H1 (cell line): ENCODE data around the gene BCHE. TPM values are rescaled to one million over a fixed set of nuclear protein-coding genes. Genes with fewer than 3 reads are reported as not detected.

ENCODE experiments used
- CTCF ChIA-PET: fragments of 300-600 bp; sonication (Branson Sonifier 250); formaldehyde crosslinking; loops from one replicate; lab custom pipeline; 2021; ENCODE audit not compliant: partially characterized antibody; lab: Charles Lee
- POLR2A ChIA-PET: fragments of 300-600 bp; sonication (Branson Sonifier 250); formaldehyde crosslinking; loops from one replicate; lab custom pipeline; 2021; ENCODE audit warnings: inconsistent platforms; ENCODE audit not compliant: partially characterized antibody; lab: Charles Lee
- DNase-seq, 2 experiments: peaks; one replicate each; pipeline versions ENCODE4 v3.0.0 to v3.0.0-alpha.2; 2010 to 2022; ENCODE audit warnings: low spot score in 2 of 2, low read depth in 1 of 2, mixed read lengths in 1 of 2
- FAIRE-seq: peaks from 2 replicates; lab custom pipeline; 2011; peaks lifted over from hg19 to GRCh38; lab: Jason Lieb, UNC
- H2AFZ ChIP-seq: 2 replicates; pipeline ENCODE4 v1.8.1; 2012; ENCODE audit warnings: low read length, inconsistent platforms
- H2AK5ac ChIP-seq: 2 replicates; pipeline ENCODE4 v1.6.1; 2013; ENCODE audit warnings: low read depth, low read length
- H2BK120ac ChIP-seq: replicated peaks from 2 replicates; pipeline ENCODE3; 2013; ENCODE audit warnings: low read depth, low read length, inconsistent platforms
- H2BK12ac ChIP-seq: 2 replicates; pipeline ENCODE4 v1.6.1; 2013; ENCODE audit warnings: low read depth, low read length
- H2BK15ac ChIP-seq: 2 replicates; pipeline ENCODE4 v1.6.1; 2013; ENCODE audit warnings: low read length
- H2BK20ac ChIP-seq: 2 replicates; pipeline ENCODE4 v1.6.1; 2013; ENCODE audit warnings: low read length
- H2BK5ac ChIP-seq: 2 replicates; pipeline ENCODE4 v1.6.1; 2013; ENCODE audit warnings: low read depth, low read length
- H3K14ac ChIP-seq: 2 replicates; pipeline ENCODE4 v1.6.1; 2013; ENCODE audit warnings: inconsistent platforms; ENCODE audit not compliant: insufficient read length
- H3K18ac ChIP-seq: 2 replicates; pipeline ENCODE4 v1.6.1; 2013; ENCODE audit warnings: low read length; ENCODE audit errors: extremely low read depth
- H3K23ac ChIP-seq: 2 replicates; pipeline ENCODE4 v1.6.1; 2013; ENCODE audit warnings: inconsistent platforms; ENCODE audit not compliant: insufficient read length
- H3K23me2 ChIP-seq: 2 replicates; pipeline ENCODE4 v1.6.1; 2013; ENCODE audit warnings: low read depth, low read length
- H3K27ac ChIP-seq: 2 replicates; pipeline ENCODE4 v1.6.1; 2011; ENCODE audit warnings: low read depth, low read length, inconsistent platforms
- H3K27me3 ChIP-seq, 4 experiments: replicated peaks in 1 of 4; 1 replicate in 1 of 4; 2 replicates in 3 of 4; pipeline versions ENCODE4 v1.6.1 to v1.8.1; 2011 to 2013; ENCODE audit warnings: low read length in 3 of 4, mild to moderate bottlenecking in 3 of 4, inconsistent platforms in 2 of 4, mixed read lengths in 2 of 4, moderate library complexity in 1 of 4; ENCODE audit not compliant: control insufficient read depth in 3 of 4, insufficient read depth in 3 of 4; ENCODE audit errors: extremely low read depth in 1 of 4
- H3K36me3 ChIP-seq, 4 experiments: 2 replicates each; pipeline versions ENCODE4 v1.6.1 to v1.8.1; 2011 to 2013; ENCODE audit warnings: mild to moderate bottlenecking in 4 of 4, low read length in 3 of 4, moderate library complexity in 2 of 4, control low read depth in 1 of 4, inconsistent platforms in 1 of 4; ENCODE audit not compliant: insufficient read depth in 4 of 4, control insufficient read depth in 2 of 4
- H3K4ac ChIP-seq: replicated peaks from 2 replicates; pipeline ENCODE3; 2013; ENCODE audit warnings: low read length, low read depth, mixed read lengths, inconsistent platforms; ENCODE audit not compliant: insufficient read length
- H3K4me1 ChIP-seq, 4 experiments: replicated peaks in 1 of 4; 1 replicate in 1 of 4; 2 replicates in 3 of 4; pipeline versions ENCODE4 v1.6.1 to v1.8.1; 2011 to 2013; ENCODE audit warnings: low read length in 3 of 4, inconsistent platforms in 2 of 4, mixed read lengths in 1 of 4; ENCODE audit not compliant: insufficient read depth in 4 of 4, control insufficient read depth in 3 of 4
- H3K4me2 ChIP-seq, 2 experiments: 2 replicates each; pipeline versions ENCODE4 v1.6.1 to v1.8.1; 2011 to 2013; ENCODE audit warnings: low read depth in 2 of 2, low read length in 2 of 2, control low read depth in 1 of 2, inconsistent platforms in 1 of 2, mild to moderate bottlenecking in 1 of 2; ENCODE audit not compliant: insufficient read depth in 1 of 2
- H3K4me3 ChIP-seq, 4 experiments: fragments of 200-600, 300-600 bp in 1 of 4; sonication (generic), shearing (Covaris generic), sonication (Bioruptor Twin) in 1 of 4; 2 replicates each; pipeline versions ENCODE4 v1.5.1 to v1.8.1; 2011 to 2016; ENCODE audit warnings: low read length in 4 of 4, low read depth in 3 of 4, control low read depth in 2 of 4, inconsistent platforms in 2 of 4, mild to moderate bottlenecking in 2 of 4, mixed read lengths in 1 of 4, moderate library complexity in 1 of 4; ENCODE audit not compliant: insufficient read depth in 2 of 4; ENCODE audit errors: extremely low read depth in 1 of 4
- H3K56ac ChIP-seq: replicated peaks from 2 replicates; pipeline ENCODE3; 2013; ENCODE audit warnings: low read depth, mild to moderate bottlenecking, mixed read lengths, low read length, inconsistent platforms; ENCODE audit not compliant: insufficient read length
- H3K79me1 ChIP-seq: 2 replicates; pipeline ENCODE4 v1.6.1; 2013; ENCODE audit warnings: low read depth, low read length, control low read depth
- H3K79me2 ChIP-seq, 2 experiments: 2 replicates each; pipeline versions ENCODE4 v1.6.1 to v1.8.1; 2012 to 2013; ENCODE audit warnings: low read length in 2 of 2, mild to moderate bottlenecking in 2 of 2, inconsistent platforms in 1 of 2; ENCODE audit not compliant: insufficient read depth in 2 of 2, control insufficient read depth in 1 of 2
- H3K9ac ChIP-seq, 4 experiments: replicated peaks in 1 of 4; 1 replicate in 1 of 4; 2 replicates in 3 of 4; pipeline versions ENCODE4 v1.6.1 to v1.8.1; 2011 to 2013; ENCODE audit warnings: low read depth in 3 of 4, low read length in 3 of 4, control low read depth in 2 of 4, mild to moderate bottlenecking in 2 of 4, moderate library complexity in 2 of 4, inconsistent platforms in 1 of 4; ENCODE audit errors: extremely low read depth in 1 of 4
- H3K9me3 ChIP-seq, 2 experiments: 2 replicates each; pipeline versions ENCODE4 v1.6.1 to v1.8.1; 2012 to 2013; ENCODE audit warnings: mild to moderate bottlenecking in 2 of 2, moderate library complexity in 2 of 2, control low read depth in 1 of 2, inconsistent platforms in 1 of 2, low read depth in 1 of 2, low read length in 1 of 2, mixed read lengths in 1 of 2; ENCODE audit not compliant: insufficient read depth in 2 of 2
- H4K20me1 ChIP-seq, 2 experiments: replicated peaks in 1 of 2; 2 replicates each; pipeline versions ENCODE3 to v1.8.1; 2011 to 2013; ENCODE audit warnings: inconsistent platforms in 2 of 2, low read length in 2 of 2, mild to moderate bottlenecking in 1 of 2; ENCODE audit not compliant: insufficient read depth in 2 of 2, control insufficient read depth in 1 of 2
- H4K5ac ChIP-seq: 2 replicates; pipeline ENCODE4 v1.6.1; 2013; ENCODE audit warnings: low read length, low read depth, mixed read lengths, inconsistent platforms; ENCODE audit not compliant: insufficient read length
- H4K8ac ChIP-seq: 2 replicates; pipeline ENCODE4 v1.8.0; 2013; ENCODE audit warnings: mild to moderate bottlenecking, moderate library complexity, low read length, inconsistent platforms; ENCODE audit not compliant: insufficient read depth; ENCODE audit errors: extremely low read depth
- H4K91ac ChIP-seq: replicated peaks from 2 replicates; pipeline ENCODE3; 2013; ENCODE audit warnings: low read length, mixed read lengths, inconsistent platforms; ENCODE audit not compliant: insufficient read length
- BCL11A ChIP-seq, 2 experiments: IDR thresholded peaks; one replicate each; pipeline ENCODE4 v1.6.1; 2011; ENCODE audit warnings: low read depth in 2 of 2, low read length in 2 of 2, mild to moderate bottlenecking in 2 of 2
- CBX5 ChIP-seq: fragments of 300-800, 300-1000 bp; sonication (generic); IDR thresholded peaks from 2 replicates; pipeline ENCODE4 v1.7.1; 2016; ENCODE audit warnings: antibody characterized with exemption, low read length, low read depth
- CHD2 ChIP-seq: IDR thresholded peaks from 2 replicates; pipeline ENCODE4 v1.6.1; 2012; ENCODE audit warnings: low read length, improper control_type of control experiment
- CTBP2 ChIP-seq: IDR thresholded peaks from 2 replicates; pipeline ENCODE4 v1.7.0; 2011; ENCODE audit warnings: borderline replicate concordance, mild to moderate bottlenecking, moderate library complexity, mixed read lengths, low read length; ENCODE audit not compliant: insufficient read depth, insufficient read length
- JUN ChIP-seq: IDR thresholded peaks from 2 replicates; pipeline ENCODE4 v1.6.1; 2011; ENCODE audit warnings: low read depth, mild to moderate bottlenecking, improper control_type of control experiment, low read length
- JUND ChIP-seq: IDR thresholded peaks from 2 replicates; pipeline ENCODE4 v1.6.1; 2011; ENCODE audit warnings: mild to moderate bottlenecking, improper control_type of control experiment, low read length
- PHF8 ChIP-seq: fragments of 200-600 bp; sonication (generic); conservative IDR thresholded peaks from 2 replicates; pipeline ENCODE4 v1.7.1; 2012; ENCODE audit warnings: low read depth, mild to moderate bottlenecking, inconsistent platforms, low read length, moderate library complexity
- RBBP5 ChIP-seq: IDR thresholded peaks from 2 replicates; pipeline ENCODE4 v1.7.1; 2012; ENCODE audit warnings: low read depth, mild to moderate bottlenecking, inconsistent platforms, low read length, moderate library complexity, borderline replicate concordance
- SP4 ChIP-seq: IDR thresholded peaks from 2 replicates; pipeline ENCODE4 v1.6.1; 2012; ENCODE audit warnings: low read length, inconsistent platforms
- SRF ChIP-seq: IDR thresholded peaks from 2 replicates; pipeline ENCODE4 v1.6.1; 2011; ENCODE audit warnings: mild to moderate bottlenecking, low read depth, low read length, moderate library complexity
- TAF1 ChIP-seq: IDR thresholded peaks from 2 replicates; pipeline ENCODE4 v1.6.1; 2011; ENCODE audit warnings: mild to moderate bottlenecking, low read depth, low read length
- TBP ChIP-seq: IDR thresholded peaks from 2 replicates; pipeline ENCODE4 v1.6.1; 2011; ENCODE audit warnings: low read depth, low read length, improper control_type of control experiment
- TEAD4 ChIP-seq: IDR thresholded peaks from 2 replicates; pipeline ENCODE4 v1.6.1; 2012; ENCODE audit warnings: low read depth, low read length, inconsistent platforms, mixed read lengths
- WGBS, 2 experiments: shearing (Covaris generic) in 1 of 2; methylation state at CpG; one replicate each; pipeline versions ENCODE4 v1.1.6 to v1.1.7; 2013 to 2015; ENCODE audit warnings: low lambda C conversion rate in 2 of 2, mixed read lengths in 2 of 2, inconsistent platforms in 1 of 2, low coverage in 1 of 2, missing lambda C conversion rate in 1 of 2; ENCODE audit not compliant: insufficient replicate concordance in 2 of 2, insufficient coverage in 1 of 2, insufficient read length in 1 of 2; ENCODE audit errors: extremely low coverage in 1 of 2, missing lambda C conversion rate in 1 of 2; 5-methylcytosine and 5-hydroxymethylcytosine counted together
- polyA plus RNA-seq, 7 experiments: library from polyadenylated mRNA; depleted of rRNA in 3 of 7; stranded (reverse) in 5 of 7; unstranded in 2 of 7; fragments of >200 nt in 5 of 7; fragments of 200-250 nt in 2 of 7; gene quantifications; 1 replicate in 5 of 7; 2 replicates in 1 of 7; 4 replicates in 1 of 7; pipeline versions ENCODE4 v1.2.1 to v1.2.3, GENCODE V29; 2011 to 2013; ENCODE audit warnings: missing spikeins in 2 of 7, mixed read lengths in 2 of 7
- total RNA-seq: library from RNA; stranded (reverse); fragmentation: NEBNext Ultra II Directional; extraction: Animal tissue kit (Norgen Biotek cat#: 25700); gene quantifications from 2 replicates; pipeline ENCODE4 v1.2.1, GENCODE V29; 2021
- TF ChIP-seq, protein P1 (sequence below): IDR thresholded peaks from 2 replicates; pipeline ENCODE4 v1.6.1; 2012; ENCODE audit warnings: inconsistent platforms
- TF ChIP-seq, protein P2 (sequence below): IDR thresholded peaks from 2 replicates; pipeline ENCODE4 v1.6.1; 2011; ENCODE audit warnings: low read depth, mild to moderate bottlenecking, low read length; ENCODE audit not compliant: insufficient read depth

The BCHE gene
- total and polyA plus RNA-seq, 2 of the 8 experiments (the other 6 are each of a cell fraction or from before 2014, with no cell fraction given) = 0.56 to 1.9 TPM

DNA sequence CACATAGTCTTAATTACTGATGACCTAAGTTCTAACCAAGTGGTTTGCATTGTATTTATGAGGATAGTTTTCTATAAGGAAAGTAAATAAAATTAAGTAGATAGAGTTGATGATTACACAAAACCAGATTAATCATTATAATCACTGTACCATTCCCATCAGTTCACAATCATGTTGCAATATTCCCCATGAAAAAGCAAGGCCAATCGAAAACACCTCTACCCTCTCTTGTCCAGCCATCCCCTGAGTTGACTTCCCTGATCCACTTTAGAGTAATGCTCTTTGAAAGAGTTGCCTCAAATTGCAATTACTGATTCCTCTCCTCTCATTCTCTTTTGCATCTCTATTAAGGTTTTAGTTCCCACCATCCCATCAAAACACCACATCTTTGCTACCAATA is 21.0 kb downstream of the BCHE start:
- ChIA-PET POLR2A (no interaction called here), CTCF (no interaction called here)
- Histone ChIP-seq H4K5ac (no peak overlapping the region), H2BK15ac (no peak overlapping the region), H3K23me2 (no peaks in the 10 kb centered on the region), H4K91ac (no peak overlapping the region), H2BK12ac (no peak overlapping the region), H3K27ac (no peak overlapping the region), H3K23ac (no peak overlapping the region), H4K8ac (no peak overlapping the region), H3K4me2 (no peak overlapping the region), H2BK120ac (no peak overlapping the region), H2BK5ac (no peak overlapping the region), H3K14ac (no peak overlapping the region), H3K79me1 (no peaks in the 10 kb centered on the region), H3K36me3 (no peaks in the 10 kb centered on the region), H2BK20ac (no peak overlapping the region), H3K4ac (no peak overlapping the region), H3K56ac (no peak overlapping the region), H2AK5ac (no peak overlapping the region), H3K27me3 (no peaks in the 10 kb centered on the region), H3K79me2 (no peaks in the 10 kb centered on the region), H4K20me1 (no peaks in the 10 kb centered on the region), H2AFZ (no peak overlapping the region), H3K4me1 (no peaks in the 10 kb centered on the region), H3K4me3 (no peak overlapping the region), H3K9me3 (no peaks in the 10 kb centered on the region), H3K18ac (no peak overlapping the region), H3K9ac (no peak overlapping the region)
- DNase-seq (no peak), FAIRE-seq (no peak)
- 94% methylated on average over 1 of the region's 1 CpG; no CpG with 5 or more reads in 1 of the 2 experiments for WGBS, 2 experiments
- TF ChIP-seq, protein P1, sequence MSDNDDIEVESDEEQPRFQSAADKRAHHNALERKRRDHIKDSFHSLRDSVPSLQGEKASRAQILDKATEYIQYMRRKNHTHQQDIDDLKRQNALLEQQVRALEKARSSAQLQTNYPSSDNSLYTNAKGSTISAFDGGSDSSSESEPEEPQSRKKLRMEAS = no peak
- TF ChIP-seq PHF8 = no peak
- TF ChIP-seq TBP = no peak
- no peak for TF ChIP-seq SP4
- no peak for TF ChIP-seq TEAD4
- TF ChIP-seq JUND = no peak
- TF ChIP-seq CHD2 = no peak
- no peak for TF ChIP-seq CBX5
- TF ChIP-seq CTBP2 = no peak
- TF ChIP-seq JUN = no peak
- TF ChIP-seq SRF = no peak
- TF ChIP-seq, protein P2, sequence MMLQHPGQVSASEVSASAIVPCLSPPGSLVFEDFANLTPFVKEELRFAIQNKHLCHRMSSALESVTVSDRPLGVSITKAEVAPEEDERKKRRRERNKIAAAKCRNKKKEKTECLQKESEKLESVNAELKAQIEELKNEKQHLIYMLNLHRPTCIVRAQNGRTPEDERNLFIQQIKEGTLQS = no peak
- TF ChIP-seq BCL11A (IDR thresholded peaks at IDR 0.05; ENCODE audit: low read depth in 2 of 2, low read length in 2 of 2) = no peak
- no peak for TF ChIP-seq RBBP5
- no peak for TF ChIP-seq TAF1
